Parathyroid adenoma (tissue), 2 donors: ENCODE data around the gene DIP2C.

ENCODE experiments used
- H2AFZ ChIP-seq: fragments of 300-600 bp; sonication (generic); one replicate; pipeline ENCODE4 v1.7.0; 2017; ENCODE audit warnings: antibody characterized with exemption, mild to moderate bottlenecking
- H3K27ac ChIP-seq: fragments of 300-600 bp; sonication (generic); one replicate; pipeline ENCODE4 v1.7.0; 2017
- H3K27me3 ChIP-seq: fragments of 300-600 bp; sonication (generic); one replicate; pipeline ENCODE4 v1.7.0; 2017; ENCODE audit warnings: low read length; ENCODE audit not compliant: control insufficient read depth, insufficient read depth
- H3K36me3 ChIP-seq: fragments of 300-600 bp; sonication (generic); one replicate; pipeline ENCODE4 v1.7.0; 2017; ENCODE audit warnings: low read length; ENCODE audit not compliant: control insufficient read depth, insufficient read depth
- H3K4me1 ChIP-seq: fragments of 300-600 bp; sonication (generic); one replicate; pipeline ENCODE4 v1.7.0; 2017; ENCODE audit warnings: control low read depth
- H3K4me2 ChIP-seq: fragments of 300-600 bp; sonication (generic); one replicate; pipeline ENCODE4 v1.7.0; 2017; ENCODE audit warnings: low read length
- H3K4me3 ChIP-seq: fragments of 300-600 bp; sonication (generic); one replicate; pipeline ENCODE4 v1.7.0; 2017; ENCODE audit warnings: low read depth, low read length
- H3K79me2 ChIP-seq: fragments of 300-600 bp; sonication (generic); one replicate; pipeline ENCODE4 v1.7.0; 2017; ENCODE audit warnings: control low read depth
- H3K9ac ChIP-seq: fragments of 300-600 bp; sonication (generic); one replicate; pipeline ENCODE4 v1.7.0; 2017; ENCODE audit warnings: mild to moderate bottlenecking
- H3K9me3 ChIP-seq: fragments of 300-600 bp; sonication (generic); one replicate; pipeline ENCODE4 v1.7.0; 2017; ENCODE audit warnings: low read length; ENCODE audit not compliant: control insufficient read depth
- TF ChIP-seq, protein P1 (sequence below): fragments of 300-600 bp; sonication (generic); IDR thresholded peaks from one replicate; pipeline ENCODE4 v1.7.0; 2017; ENCODE audit warnings: antibody characterized with exemption, mild to moderate bottlenecking
- donor health status: primary hyperparathyroidism.

The DIP2C gene

DNA sequence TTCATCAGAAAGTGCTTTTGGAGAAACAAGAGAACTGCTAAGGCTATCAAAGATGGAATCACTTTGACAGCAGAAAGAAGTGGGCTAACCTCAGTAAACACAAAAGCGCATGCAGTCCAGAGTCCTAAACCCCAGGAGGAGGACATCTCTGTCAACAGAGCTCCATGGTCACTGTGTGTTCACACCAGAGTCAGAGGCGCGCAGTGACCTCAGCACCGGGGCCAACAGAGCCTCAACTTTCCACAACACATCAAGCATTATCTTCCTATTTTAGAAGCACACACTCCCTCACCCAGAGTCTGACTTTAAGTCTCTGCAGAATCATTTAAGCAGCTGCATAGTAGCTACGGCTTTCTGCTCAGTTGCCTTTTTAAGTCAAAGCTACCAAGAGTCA is 195.3 kb downstream of the DIP2C start:
- H2AFZ ChIP-seq: no peak overlapping the region
- H3K27ac ChIP-seq: no peak overlapping the region
- peaks cover 22% of the 10 kb centered on the region for H3K79me2 ChIP-seq
- H3K27me3 ChIP-seq: no peaks in the 10 kb centered on the region
- H3K36me3 ChIP-seq: no peaks in the 10 kb centered on the region
- H3K4me2 ChIP-seq: no peak overlapping the region
- no peak overlapping the region for H3K4me3 ChIP-seq
- TF ChIP-seq, protein P1, sequence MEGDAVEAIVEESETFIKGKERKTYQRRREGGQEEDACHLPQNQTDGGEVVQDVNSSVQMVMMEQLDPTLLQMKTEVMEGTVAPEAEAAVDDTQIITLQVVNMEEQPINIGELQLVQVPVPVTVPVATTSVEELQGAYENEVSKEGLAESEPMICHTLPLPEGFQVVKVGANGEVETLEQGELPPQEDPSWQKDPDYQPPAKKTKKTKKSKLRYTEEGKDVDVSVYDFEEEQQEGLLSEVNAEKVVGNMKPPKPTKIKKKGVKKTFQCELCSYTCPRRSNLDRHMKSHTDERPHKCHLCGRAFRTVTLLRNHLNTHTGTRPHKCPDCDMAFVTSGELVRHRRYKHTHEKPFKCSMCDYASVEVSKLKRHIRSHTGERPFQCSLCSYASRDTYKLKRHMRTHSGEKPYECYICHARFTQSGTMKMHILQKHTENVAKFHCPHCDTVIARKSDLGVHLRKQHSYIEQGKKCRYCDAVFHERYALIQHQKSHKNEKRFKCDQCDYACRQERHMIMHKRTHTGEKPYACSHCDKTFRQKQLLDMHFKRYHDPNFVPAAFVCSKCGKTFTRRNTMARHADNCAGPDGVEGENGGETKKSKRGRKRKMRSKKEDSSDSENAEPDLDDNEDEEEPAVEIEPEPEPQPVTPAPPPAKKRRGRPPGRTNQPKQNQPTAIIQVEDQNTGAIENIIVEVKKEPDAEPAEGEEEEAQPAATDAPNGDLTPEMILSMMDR: no peak
- H3K9ac ChIP-seq: no peak overlapping the region
- peaks cover 6% of the 10 kb centered on the region for H3K4me1 ChIP-seq
- H3K9me3 ChIP-seq: no peaks in the 10 kb centered on the region

DNA sequence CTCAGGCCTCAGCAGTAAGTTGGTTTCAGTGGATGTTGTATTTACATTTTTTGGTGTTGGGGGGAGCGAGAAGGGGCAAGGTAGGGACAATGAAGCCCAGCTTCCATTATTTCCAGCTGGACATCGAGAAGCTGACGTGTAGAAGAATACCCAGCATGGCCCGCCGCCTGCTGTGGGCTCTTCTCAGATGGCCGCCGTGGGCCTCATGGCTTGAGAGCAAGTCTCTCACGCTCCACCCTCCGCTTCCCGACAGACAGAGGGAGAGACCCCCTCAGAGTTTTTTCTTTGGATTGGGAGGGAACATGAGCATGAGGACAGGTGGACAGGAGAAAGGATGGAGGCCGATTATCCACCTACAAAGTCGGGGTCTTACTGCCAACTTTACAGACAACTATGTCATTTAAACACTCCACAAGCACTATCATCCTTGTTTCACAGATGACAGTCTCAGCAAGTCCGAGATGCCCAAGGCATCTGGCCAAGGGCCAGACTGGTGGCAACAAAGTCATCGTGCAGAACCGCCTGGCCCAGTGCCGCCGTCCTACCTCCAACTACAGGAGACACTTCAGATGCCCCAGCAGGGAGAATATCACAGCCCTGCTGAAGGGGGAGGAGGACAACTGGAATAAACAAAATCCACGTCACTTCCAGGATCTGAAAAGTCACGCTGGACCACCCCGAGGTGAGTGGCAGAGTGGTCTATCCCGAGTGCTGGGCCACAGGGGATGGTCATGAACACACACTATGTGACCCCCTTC is 195.9 kb downstream of the DIP2C start:
- H3K79me2 ChIP-seq: peaks cover 24% of the 10 kb centered on the region
- no peaks in the 10 kb centered on the region for H3K9me3 ChIP-seq
- H3K27ac ChIP-seq: no peak overlapping the region
- H3K4me1 ChIP-seq: peaks cover 6% of the 10 kb centered on the region
- H2AFZ ChIP-seq: no peak overlapping the region
- no peaks in the 10 kb centered on the region for H3K36me3 ChIP-seq
- H3K4me2 ChIP-seq: no peak overlapping the region
- TF ChIP-seq, protein P1: no peak
- no peak overlapping the region for H3K4me3 ChIP-seq
- H3K27me3 ChIP-seq: no peaks in the 10 kb centered on the region
- no peak overlapping the region for H3K9ac ChIP-seq

DNA sequence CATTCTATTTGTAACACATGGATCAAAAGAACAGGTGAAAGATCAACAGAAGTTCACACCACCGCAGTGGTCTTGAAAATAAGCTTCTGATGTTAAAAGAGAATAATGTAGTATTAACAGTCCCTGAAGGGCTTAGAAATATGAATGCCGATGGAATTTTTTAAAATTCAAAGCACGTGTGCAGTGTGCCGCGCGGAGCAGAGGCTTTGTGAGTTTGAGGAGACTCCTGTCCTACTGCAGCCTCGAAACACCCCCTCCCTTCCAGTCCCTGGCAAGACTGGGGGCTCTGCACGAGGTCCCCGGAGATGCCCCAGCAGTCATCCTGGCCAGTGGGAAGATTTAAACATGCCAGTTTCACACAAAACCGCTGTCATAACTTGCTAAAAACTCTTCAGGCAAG is 196.6 kb downstream of the DIP2C start:
- TF ChIP-seq, protein P1: no peak
- Histone ChIP-seq H3K27ac (no peak overlapping the region), H3K9me3 (no peaks in the 10 kb centered on the region), H3K9ac (no peak overlapping the region), H3K4me1 (peaks cover 6% of the 10 kb centered on the region), H3K79me2 (peaks cover 23% of the 10 kb centered on the region), H3K4me3 (no peak overlapping the region), H3K4me2 (no peak overlapping the region), H3K27me3 (no peaks in the 10 kb centered on the region), H3K36me3 (no peaks in the 10 kb centered on the region), H2AFZ (no peak overlapping the region)

DNA sequence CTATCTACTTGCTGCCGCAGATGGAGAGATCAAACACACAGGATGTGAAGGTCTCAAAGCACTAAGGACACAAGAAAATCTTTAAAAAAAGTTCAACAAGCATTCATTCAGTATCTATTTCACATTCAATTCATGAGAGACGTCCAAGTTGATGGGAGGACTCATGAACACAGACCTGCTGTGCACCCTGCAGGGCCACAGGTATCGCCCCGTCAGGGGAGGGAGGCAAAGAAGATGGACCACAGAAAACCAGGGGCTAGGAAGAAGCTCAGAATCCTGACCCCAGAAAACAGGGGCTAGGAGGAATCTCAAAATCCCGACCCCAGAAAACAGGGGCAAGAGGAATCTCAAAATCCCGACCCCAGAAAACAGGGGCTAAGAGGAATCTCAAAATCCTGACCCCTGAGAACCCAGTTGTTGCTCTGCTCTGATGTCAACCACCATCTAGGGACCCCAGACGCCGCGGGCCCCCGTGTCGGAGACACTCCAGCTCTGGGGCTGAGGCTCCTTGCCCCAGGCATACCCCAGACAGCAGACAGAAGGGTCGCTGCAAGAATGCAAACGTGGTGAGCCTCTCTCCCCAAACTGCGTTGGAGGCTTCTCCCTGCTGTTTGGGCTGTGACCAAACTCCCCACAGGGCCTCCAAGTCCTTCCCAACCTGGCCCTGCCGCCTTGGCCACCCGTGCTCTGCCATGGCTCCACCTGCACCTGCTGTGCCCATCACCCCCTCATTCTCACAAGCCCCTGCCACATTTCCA is 197.6 kb downstream of the DIP2C start:
- no peak overlapping the region for H3K4me2 ChIP-seq
- peaks cover 6% of the 10 kb centered on the region for H3K4me1 ChIP-seq
- H3K4me3 ChIP-seq: no peak overlapping the region
- no peaks in the 10 kb centered on the region for H3K9me3 ChIP-seq
- no peak overlapping the region for H3K9ac ChIP-seq
- H3K79me2 ChIP-seq: peaks cover 22% of the 10 kb centered on the region
- H3K27ac ChIP-seq: no peak overlapping the region
- H3K36me3 ChIP-seq: no peaks in the 10 kb centered on the region
- H3K27me3 ChIP-seq: no peaks in the 10 kb centered on the region
- no peak overlapping the region for H2AFZ ChIP-seq
- TF ChIP-seq, protein P1: no peak
